Lower lobe of right lung (tissue), 2 donors: ENCODE measurements around the gene N4BP2L2. TPM values are rescaled to one million over a fixed set of nuclear protein-coding genes. Genes with fewer than 3 reads are reported as not detected.

Source experiments
- ATAC-seq, 2 donors: fragments of 200-7000 bp; cut with Tn5 transposase; one replicate each; pipeline ENCODE4 v1.9.1; 2020 to 2022; ENCODE audit warnings: mild to moderate bottlenecking in 2 of 2, moderate library complexity in 2 of 2
- DNase-seq: peaks from one replicate; pipeline ENCODE4 v3.0.0-alpha.2; 2020
- H3K27ac ChIP-seq: fragments of 200-600 bp; one replicate; pipeline ENCODE4 v1.8.0; 2022
- H3K27me3 ChIP-seq: fragments of 200-600 bp; one replicate; pipeline ENCODE4 v1.8.0; 2022; ENCODE audit warnings: low read depth
- H3K36me3 ChIP-seq: fragments of 200-600 bp; one replicate; pipeline ENCODE4 v1.8.0; 2022; ENCODE audit warnings: mild to moderate bottlenecking
- H3K4me1 ChIP-seq: fragments of 200-600 bp; one replicate; pipeline ENCODE4 v1.8.0; 2022
- H3K4me3 ChIP-seq: fragments of 200-600 bp; one replicate; pipeline ENCODE4 v1.8.0; 2022; ENCODE audit warnings: mild to moderate bottlenecking
- H3K9me3 ChIP-seq: fragments of 200-600 bp; one replicate; pipeline ENCODE4 v1.8.0; 2022
- CTCF ChIP-seq: fragments of 200-600 bp; IDR thresholded peaks from one replicate; pipeline ENCODE4 v1.8.0; 2022; ENCODE audit warnings: antibody characterized with exemption, mild to moderate bottlenecking
- intact Hi-C: fragments of 100-400 bp; cut with DNase I; formaldehyde crosslinking; loops from one replicate; pipeline ENCODE4 v1.11.0; 2022
- total RNA-seq: library from RNA; stranded (reverse); fragmentation: NEBNext Ultra II Directional; extraction: Animal tissue kit (Norgen Biotek cat#: 25700); gene quantifications from one replicate; pipeline ENCODE4 v1.2.1, GENCODE V29; 2021
- donor health status: DM: no; HTN: yes; CAD: no; lungs with severe emphysema.

Gene N4BP2L2
- total RNA-seq, 1 donor from 2014 or later: 192 TPM

GRCh38 chr13:32504263-32504662 is 34.3 kb downstream of the N4BP2L2 start:
- intact Hi-C loops: no loop called here
- no peak overlapping the region for H3K4me3 ChIP-seq
- H3K36me3 ChIP-seq: peaks cover 27% of the 10 kb centered on the region
- H3K27me3 ChIP-seq: no peaks in the 10 kb centered on the region
- H3K4me1 ChIP-seq: no peaks in the 10 kb centered on the region
- no peak overlapping the region for H3K27ac ChIP-seq
- no peak for ATAC-seq
- DNase-seq: no peak
- no peak for TF ChIP-seq CTCF
- H3K9me3 ChIP-seq: no peaks in the 10 kb centered on the region

- Histone ChIP-seq H3K4me1 (no peaks in the 10 kb centered on the region), H3K27me3 (no peaks in the 10 kb centered on the region), H3K4me3 (no peak overlapping the region), H3K36me3 (peaks cover 21% of the 10 kb centered on the region), H3K9me3 (no peaks in the 10 kb centered on the region), H3K27ac (no peak overlapping the region)
- no peak for ATAC-seq
- intact Hi-C loops: no loop called here
- TF ChIP-seq CTCF: no peak
- DNase-seq: no peak
Observed at GRCh38 chr13:32503727-32504126, 34.9 kb downstream of the N4BP2L2 start.

GRCh38 chr13:32501064-32501463 is 37.5 kb downstream of the N4BP2L2 start:
- ATAC-seq: no peak
- peaks cover 8% of the 10 kb centered on the region for H3K4me1 ChIP-seq

GRCh38 chr13:32499538-32500210 is 38.9 kb downstream of the N4BP2L2 start:
- Histone ChIP-seq H3K4me1 (peaks cover 8% of the 10 kb centered on the region), H3K4me3 (no peak overlapping the region), H3K27ac (no peak overlapping the region), H3K36me3 (no peaks in the 10 kb centered on the region), H3K9me3 (no peaks in the 10 kb centered on the region), H3K27me3 (no peaks in the 10 kb centered on the region)
- TF ChIP-seq CTCF: no peak
- intact Hi-C loops: no loop called here
- DNase-seq (no peak), ATAC-seq (no peak)

More at GRCh38 chr13:32501064-32501463, 37.5 kb downstream of the N4BP2L2 start:
- no peaks in the 10 kb centered on the region for H3K27me3 ChIP-seq
- no peak overlapping the region for H3K4me3 ChIP-seq
- H3K36me3 ChIP-seq: peaks cover 5% of the 10 kb centered on the region
- H3K9me3 ChIP-seq: no peaks in the 10 kb centered on the region
- TF ChIP-seq CTCF: no peak
- intact Hi-C loops: no loop called here
- DNase-seq: no peak
- no peak overlapping the region for H3K27ac ChIP-seq

- no peaks in the 10 kb centered on the region for H3K36me3 ChIP-seq
- no peak for ATAC-seq
- intact Hi-C loops: no loop called here
- H3K27ac ChIP-seq: no peak overlapping the region
- no peak overlapping the region for H3K4me3 ChIP-seq
- DNase-seq: no peak
- peaks cover 8% of the 10 kb centered on the region for H3K4me1 ChIP-seq
- no peaks in the 10 kb centered on the region for H3K27me3 ChIP-seq
- no peak for TF ChIP-seq CTCF
- H3K9me3 ChIP-seq: no peaks in the 10 kb centered on the region
Observed at GRCh38 chr13:32497589-32497988, 41.0 kb downstream of the N4BP2L2 start.
